ENCODE data around the gene ANKRD22.
A peak's percentile ranks its signal among the peaks of the same experiment; 100 is the strongest.
"Not testable (repeated sequence)": the region's sequence is repeated elsewhere in the genome, so short reads cannot be mapped to it uniquely, and the experiment has no call there.

The ANKRD22 gene

DNA sequence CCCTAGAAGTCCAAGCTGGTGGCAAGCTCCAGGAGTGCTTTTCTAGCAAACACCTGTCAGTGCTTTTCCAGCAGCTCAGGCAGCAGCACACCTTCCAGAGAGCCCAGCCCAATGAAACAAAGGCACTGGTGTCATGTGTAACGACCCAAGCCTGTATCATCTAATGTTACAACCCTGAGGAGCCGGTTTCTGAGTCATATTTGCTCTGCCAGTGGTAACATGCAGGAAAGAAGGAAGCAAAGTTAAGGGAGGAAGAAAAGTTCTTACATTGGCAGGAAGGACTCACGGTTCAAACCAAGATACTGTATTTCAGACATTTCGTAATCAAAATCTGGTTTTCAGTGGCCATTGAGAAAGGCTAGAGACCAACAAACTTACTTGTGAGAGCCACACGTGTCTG lies at the start of gene ANKRD22:
TSS of gene ANKRD22 (minus strand) at position 139 of the 400 bp plus-strand sequence. CDS start 237 bp downstream, outside the sequence.
- no peak for DNase-seq (ENCODE audit: low spot score)

DNA sequence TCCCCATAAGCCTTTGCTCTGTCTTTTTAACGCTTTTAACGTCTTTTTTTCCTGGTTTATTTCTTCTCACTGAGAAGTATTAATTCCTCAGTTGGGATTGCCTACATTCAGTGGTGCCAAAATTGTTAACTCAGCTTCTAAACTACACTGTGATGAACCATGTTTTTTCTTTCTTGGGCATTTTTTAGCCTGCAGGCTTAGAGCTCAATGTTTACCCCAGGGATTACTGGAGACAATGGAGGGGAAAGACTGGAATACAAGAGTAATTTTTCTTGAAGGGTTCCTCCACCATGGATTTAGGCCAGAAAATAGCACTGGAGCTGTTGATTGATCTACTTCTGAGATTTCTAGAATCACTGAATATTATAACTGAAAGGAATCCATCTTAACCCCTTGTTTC lies 48.2 kb upstream of the ANKRD22 start:
- DNase-seq (ENCODE audit: low spot score), result no peak

DNA sequence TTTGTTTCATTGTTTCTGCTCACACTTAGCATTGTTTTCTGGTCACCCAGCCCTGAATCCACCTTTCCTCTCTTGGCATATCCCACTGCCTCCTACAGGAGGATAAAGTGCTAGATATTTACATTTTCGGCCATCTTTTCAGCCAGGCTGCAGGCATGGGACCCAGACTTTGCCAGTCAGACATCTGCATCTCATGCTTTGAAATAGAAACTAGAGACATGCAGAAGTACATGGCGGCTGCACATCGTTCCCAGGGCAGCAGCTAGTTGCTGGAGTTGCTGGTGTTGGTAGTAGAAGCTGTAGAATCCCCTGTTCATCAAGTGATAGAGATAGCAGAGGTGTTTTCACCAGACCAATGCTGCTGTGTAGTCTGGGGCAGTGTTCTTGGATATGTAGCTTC lies 47.1 kb upstream of the ANKRD22 start:
- DNase-seq (ENCODE audit: low spot score), result no peak

DNA sequence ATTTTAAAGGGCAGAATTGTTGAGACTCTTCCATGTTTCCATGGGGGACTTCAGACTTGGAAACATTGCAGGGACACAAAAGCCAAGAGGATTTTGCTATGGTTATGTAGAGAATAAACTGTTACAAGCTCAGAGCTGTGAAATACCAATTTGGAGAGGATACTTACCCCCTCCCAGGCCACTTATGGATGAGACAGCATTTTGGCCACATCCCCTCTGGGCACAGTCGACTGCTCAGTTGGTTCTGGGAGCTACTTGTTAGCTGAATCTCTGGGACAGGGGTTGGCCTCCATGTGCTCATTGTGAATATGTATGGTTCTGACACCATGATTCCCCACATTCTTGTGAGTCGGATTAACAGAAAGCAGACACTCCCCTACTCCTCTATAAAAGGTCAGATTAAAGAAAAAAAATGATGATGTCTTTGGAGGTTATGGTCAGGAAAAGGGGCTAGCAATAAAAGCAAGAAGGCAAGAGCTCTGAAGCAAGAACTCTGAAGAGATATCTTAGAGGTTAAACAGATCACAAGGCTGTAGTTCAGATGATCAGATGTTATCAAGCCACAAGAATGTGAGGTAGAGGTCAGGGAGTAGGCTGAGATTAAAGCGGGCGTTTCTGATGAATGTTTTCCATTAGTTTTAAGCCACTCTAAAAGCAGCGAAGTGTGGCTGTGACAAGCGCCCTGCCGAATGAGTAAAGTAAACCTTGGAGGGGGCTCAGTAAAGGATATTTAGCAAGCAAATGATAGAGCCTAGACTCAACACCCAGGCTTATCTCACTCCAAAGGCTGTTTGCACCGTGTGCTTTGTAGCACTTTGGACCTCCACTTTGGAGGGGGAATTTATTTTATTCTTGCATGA lies 45.6 kb upstream of the ANKRD22 start:
- peak; percentile 9 for DNase-seq (ENCODE audit: low spot score)

DNA sequence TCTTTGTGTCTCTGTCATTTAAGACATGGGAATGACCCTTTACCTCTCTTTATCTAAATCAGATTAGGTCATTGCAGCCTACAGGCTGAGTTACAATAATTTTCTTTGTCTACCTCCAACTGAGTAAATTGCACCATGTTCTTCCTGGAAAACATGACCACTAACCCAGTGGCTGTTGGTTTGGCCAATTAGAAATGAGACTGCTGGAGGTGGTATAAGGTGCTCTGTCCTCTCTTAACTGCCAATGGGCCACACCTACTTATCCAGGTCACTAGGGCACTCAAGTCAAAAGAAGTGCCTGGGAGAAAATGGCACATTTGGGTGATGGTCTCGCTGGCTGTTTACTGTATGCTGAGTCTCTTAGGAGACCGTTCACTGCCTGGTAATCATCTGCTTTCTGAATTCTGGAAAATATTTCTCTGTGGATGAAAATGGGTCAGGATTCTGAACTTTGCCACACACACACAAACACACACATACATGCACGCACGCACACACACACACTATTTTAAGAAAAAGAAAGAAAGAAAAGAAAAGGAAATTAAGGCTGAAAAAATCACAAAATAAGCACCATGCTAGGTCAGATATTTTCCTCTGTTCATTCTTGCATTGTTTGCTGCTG lies 44.8 kb upstream of the ANKRD22 start:
- peak; percentile 39 for DNase-seq (ENCODE audit: low spot score)

DNA sequence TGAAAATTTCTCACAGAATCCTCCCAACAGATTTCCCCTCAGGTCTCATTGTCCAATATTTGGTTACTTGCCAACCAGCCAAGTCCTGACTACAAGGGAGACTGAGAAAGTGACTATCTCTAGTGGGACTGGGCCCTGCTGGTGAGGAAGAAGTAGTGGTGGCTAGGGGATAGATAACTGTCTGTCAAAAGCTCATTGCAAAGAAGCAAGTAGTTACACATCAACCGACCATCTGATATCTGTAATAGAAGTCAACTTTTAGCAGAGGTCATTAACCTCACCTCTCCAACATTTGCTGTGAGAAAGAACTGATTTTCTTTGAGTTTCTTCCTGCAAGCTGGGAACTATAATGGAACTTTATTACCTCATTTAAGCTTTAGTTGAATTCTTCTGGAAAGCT lies 43.6 kb upstream of the ANKRD22 start:
- DNase-seq (ENCODE audit: low spot score), result peak; percentile 11

DNA sequence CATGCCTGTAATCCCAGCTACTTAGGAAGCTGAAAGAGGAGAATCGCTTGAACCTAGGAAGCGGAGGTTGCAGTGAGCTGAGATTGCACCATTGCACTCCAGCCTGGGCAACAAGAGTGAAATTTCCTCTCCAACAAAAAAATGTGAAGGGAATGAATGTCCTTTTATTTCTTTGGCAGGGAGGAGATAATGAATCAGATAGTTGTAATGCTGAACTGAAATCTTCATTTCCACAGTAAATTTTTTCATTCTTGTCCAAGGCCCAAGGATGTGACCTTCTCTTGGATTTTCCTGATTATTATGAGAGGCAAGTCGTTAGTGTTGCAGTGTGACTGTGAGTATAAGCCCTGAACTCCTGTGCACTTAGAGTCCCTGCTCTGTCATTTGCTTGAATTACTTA lies 42.0 kb upstream of the ANKRD22 start:
- DNase-seq (ENCODE audit: low spot score), result no peak

DNA sequence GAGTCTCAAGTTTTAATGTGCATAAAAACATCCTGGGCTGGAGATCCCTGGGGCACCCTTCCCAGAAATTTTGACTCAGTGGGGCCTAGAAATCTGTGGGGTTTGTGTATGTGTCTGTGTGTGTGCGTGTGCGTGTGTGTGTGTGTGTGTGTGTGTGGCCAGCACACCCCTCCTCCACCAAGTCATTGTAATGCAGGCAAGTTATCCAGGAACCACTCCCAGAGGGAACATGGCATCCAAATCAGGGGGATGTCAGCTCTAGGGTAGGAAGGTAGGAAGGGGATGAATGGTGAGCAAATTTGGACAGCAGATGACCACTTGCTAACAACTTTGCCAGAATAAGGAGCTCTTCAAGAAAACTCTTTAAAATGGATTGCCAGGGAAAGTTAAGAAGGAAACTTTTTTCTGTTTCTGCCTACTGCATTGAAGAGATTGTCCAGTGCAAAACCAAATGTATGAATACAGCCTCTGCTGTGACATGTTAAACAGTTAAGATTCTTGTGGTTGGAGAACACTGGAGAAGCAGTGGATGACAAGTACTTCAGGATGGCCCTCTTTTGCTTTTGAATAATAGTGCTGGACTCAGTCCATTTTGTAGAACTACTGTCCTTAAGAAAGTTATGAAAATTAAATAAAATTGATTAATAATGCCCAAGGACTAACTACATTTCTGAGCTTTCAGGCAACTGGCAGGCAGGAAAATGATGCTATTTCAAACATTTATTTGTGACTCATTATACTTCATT lies 40.8 kb upstream of the ANKRD22 start:
- DNase-seq (ENCODE audit: low spot score), result no peak

DNA sequence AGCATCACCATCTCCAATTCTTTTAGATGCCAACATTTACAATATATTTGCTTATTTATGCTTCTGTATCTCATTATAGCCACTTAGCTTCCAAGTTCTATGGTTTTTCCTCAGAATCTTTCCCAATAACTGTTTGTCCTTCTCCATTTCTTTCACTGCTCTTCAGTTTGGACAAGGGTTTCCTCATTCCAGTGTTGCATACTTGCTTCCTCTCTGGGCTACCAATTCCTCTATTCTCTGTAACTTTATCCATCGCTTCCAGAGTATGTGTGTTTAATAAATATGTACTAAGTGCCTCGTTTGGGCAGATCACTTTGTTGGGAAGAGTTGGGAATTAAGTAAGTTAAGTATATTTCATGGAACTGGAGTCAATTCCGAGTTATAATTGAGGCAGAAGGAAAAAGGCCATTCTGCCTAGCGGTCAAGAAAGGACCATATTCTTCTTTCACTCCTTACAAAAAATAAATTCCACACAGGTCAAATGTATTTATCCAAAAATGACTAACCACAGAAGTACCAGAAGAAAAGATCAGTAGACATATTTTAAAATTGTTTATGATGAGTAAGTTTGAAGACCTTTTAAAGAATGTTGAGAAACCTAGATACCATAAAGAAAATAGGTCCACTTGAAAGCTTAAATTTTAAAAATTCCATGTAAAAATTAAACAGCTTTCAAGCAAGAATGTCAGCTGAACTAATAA lies 39.2 kb upstream of the ANKRD22 start:
- no peak for DNase-seq (ENCODE audit: low spot score)

DNA sequence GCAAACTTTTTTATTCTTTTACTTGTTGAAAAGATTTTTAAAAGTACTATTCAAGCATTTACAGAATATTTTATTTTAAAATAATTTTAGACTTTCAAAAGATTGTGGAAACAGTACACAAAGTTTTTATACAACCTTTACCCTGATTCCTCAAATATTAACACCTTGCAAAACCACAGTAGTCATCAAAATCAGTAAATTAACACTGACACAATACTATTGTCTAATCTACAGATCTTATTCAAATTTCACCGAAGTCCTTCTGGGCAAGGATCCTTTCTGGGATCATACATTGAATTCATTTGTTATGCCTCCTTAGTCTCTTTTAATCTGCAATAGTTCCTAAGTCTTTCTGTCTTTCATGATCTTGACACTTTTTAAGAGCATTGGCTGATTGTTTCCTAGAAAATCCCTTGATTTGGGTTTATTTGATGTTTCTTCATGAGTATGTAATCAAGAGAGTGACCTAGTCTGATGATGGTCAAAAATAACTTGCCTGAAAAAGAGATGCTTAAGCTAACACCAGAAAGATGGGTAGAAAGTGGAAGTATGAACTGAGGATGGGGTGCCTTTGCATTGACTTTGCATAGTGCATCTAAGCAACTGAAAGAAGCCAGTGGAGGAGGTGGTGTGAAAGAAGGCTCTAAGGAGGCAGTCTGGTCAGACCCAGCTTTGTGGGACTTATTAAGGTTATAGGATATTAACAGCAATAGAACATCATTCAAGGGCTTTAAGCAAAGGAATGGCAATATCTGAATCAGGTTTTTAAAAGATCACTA lies 38.1 kb upstream of the ANKRD22 start:
- DNase-seq (ENCODE audit: low spot score), result no peak

DNA sequence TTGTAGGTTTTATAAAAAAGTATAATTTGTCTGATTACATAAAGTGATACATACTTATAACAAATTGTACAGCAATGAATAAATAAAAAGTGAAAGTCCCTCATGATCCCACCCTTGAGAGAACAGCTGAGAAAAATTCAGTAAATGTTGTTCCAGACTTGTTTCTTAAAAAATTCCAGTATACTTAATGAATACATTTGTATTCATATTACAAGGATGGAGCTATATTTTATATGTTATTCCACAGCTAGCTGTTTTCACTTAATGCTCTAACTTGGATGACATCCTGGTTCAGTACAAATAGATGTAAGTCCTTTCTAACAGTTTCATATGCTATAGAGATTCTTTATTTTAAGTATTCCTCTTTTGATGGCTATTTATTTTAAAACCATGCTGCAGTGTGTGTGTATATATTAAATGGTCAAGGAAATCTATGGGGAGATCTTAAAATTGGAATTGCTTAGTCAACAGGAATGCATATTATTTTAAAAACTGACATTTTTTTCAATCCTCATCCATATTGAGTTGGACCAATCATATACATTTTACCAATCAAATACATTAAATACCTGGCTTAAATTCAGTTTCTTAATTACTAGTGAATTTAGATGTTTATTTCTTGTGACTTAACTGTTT lies 37.3 kb upstream of the ANKRD22 start:
- no peak for DNase-seq (ENCODE audit: low spot score)

DNA sequence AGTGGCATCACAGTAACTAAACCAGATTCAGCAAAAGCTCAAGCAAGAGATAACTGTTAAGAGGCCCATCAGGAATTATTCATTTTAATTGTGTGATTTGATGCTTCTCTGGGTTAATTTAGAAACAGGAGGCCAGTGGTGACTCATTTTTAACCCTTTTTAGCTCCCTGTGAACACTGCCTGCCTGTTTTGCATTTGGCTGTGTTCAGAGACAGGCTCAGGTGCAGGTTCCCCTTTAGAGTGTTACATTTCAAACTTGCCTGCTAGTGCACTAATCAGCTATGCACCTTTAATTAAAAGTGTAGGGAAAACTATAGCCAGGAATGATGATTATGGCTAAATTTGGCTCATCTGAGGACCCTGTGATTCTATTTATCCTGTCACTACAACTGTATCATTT lies 34.9 kb upstream of the ANKRD22 start:
- no peak for DNase-seq (ENCODE audit: low spot score)

DNA sequence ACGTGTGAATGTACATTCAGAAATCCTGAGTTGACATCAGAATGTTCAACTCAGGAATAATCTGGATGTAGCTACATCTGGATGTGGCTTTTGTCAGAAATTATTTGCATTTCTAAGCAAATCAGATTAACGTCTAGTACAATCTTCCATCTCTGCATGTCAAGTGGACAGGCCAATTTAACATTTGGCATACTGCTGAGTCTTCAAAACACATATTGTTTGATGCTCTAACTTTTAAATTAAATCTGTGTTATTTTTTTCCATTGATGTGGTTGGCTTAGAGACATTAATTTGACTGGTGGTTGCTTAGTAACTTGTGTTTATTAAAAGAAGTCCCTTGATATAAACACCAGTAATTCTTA lies 31.8 kb upstream of the ANKRD22 start:
- DNase-seq (ENCODE audit: low spot score), result no peak

DNA sequence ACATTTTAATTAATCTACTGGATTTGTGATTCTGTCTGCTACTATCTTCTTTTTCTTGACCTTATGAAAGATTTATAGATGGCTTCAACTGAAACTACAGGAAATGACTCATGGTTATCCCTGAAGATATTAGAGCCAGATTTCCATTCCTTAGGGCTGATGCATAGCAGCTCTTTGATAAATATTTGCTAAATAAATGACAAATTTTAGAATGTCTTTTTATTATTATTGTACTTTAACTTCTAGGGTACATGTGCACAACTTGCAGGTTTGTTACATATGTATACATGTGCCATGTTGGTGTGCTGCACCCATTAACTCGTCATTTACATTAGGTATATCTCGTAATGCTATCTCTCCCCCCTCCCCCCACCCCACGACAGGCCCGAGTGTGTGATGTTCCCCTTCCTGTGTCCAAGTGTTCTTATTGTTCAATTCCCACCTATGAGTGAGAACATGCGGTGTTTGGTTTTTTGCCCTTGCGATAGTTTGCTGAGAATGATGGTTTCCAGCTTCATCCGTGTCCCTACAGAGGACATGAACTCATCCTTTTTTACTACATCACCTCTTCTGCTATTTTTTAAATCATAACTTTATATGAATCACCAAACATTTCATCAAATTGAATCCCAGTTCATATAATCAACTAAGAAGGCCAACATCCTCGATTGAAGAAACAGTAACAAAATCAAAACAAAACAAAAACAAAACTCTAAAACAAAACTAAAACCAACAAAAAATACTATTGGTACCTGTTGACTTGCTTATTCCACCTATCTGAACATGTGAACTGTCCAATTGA lies 31.2 kb upstream of the ANKRD22 start:
- not testable (repeated sequence) for DNase-seq (ENCODE audit: low spot score)

DNA sequence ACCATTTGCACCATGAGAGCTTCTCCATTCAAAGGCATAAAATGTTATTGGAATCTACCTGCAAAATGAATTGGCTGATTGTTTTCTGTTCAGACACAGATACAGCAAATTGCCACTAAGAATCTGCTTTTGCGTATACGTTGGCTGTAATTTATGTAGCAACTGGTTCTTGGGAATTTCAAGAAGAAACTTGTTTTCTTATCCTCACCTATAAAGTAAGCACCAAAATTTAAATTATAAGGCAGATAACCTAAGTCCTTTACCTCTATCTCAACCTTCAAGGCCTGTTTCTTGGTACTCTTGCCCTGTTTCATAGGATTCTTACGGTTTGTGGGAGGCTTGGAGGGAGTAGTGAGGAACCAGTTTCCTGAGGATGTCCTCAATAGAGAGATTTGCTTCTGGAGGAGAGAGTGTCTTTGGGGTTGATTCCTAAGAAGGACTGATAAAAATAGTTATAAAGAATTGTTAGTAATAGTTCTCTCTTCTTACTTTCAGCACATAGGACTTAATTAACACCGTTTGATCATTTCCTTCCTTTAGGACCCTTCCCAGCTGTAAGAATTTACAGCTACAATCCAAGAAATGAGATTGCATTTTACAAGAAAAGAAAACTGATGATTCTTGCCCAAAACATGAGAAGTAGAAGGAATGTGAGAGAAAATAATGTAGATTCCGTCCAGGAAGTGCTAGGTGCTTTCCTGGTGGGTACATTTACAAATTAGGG lies 30.4 kb upstream of the ANKRD22 start:
- no peak for DNase-seq (ENCODE audit: low spot score)

DNA sequence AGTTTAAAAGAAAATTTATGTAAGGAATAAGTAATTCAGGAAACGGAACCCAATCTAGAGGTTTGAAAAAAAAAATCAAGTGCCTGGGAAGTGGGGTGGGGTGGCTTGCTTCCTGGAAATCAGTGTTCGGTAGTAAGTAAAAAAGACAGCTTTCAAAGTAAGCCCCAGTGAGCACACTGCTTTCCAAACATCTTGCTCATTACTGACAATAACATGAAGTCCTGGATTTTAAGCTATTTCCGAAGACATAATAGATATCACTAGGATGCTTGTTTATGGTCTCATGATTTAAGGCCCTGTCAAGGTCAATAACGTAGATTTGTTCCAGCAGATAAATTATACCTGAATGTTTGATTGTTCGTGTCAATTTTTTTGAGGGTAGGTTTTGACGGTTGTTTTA lies 29.7 kb upstream of the ANKRD22 start:
- DNase-seq (ENCODE audit: low spot score), result no peak

DNA sequence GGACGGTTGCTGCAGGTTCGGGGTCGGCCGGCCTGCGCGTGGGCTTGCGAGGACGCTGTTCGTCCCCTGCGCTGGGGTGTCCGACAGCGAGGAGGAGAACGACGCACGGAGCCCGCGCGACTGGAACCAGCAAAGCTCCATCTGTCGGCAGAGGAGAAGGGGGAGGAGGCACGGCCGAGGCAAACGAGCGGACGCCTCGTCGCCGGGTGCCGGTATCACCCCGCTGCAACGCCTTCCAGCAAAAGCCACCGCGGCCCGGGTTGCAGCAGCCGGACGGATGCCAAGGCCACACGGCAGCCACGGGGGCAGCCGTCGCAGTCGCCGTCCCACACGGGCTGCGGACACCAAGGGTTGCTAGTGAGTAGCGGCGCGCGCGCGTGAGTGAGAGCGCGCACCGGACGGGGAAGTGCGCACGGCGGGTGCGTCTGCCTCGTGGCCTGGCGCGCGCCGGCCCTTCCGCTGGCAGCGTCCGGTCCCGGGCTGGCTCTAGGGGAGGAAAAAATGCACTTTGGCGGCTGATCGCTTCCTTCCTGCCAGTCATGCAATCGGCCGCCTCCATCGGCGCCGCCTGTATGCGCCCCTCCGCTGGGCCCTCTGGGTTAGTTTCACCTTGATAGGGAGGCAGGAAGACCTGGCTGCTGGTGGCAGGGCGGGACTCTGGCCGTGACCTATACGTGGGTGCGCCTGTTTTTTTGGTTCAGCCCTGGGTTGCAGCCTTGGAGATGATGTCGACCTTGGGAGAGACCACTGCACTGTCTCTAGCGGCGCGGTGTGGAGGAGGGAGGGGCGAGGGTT lies 28.8 kb upstream of the ANKRD22 start:
- peak; percentile 58 for DNase-seq (ENCODE audit: low spot score)

DNA sequence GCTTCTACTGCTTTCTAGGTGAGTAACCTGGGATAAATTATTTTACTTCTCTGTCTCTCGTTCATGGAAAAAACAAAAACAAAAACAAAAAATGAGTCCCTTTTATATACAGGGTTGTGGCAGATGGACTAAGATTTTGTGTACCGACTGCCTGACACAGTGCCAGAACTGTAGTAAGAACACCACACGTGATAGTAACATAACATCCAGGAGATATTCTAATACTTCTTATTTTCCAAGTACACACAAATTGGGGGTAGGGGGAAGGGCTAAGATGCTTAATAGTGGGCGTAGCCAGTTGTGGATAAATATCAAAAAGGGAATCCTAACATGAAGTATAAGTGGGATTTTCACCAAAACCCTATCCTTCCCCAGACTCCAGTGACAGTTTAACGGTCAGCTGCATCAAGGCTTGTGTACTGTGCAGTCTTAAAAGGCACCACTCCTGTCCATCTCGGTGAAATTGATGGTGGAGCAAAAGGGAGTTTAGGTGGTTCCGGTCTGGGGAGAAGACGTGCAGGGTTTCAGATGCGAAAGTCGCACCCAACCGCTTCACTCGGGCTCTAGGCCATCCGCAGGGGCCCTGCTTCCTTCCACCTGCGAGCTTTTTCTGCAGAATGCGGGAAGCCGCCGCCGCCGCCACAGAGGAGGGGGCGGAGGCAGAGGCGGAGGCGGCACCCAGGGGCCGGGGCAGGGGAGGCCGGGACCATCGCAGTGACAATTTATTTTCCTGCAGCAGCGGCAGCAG lies 28.1 kb upstream of the ANKRD22 start, which contains the start of gene STAMBPL1:
TSS of gene STAMBPL1 (plus strand) at position 712 of the 748 bp plus-strand sequence. CDS start 21,464 bp downstream, outside the sequence.
- DNase-seq (ENCODE audit: low spot score), result peak; percentile 52
